Neutrophil (primary cell): Measurements from ENCODE around the gene ECM2.

ENCODE experiments used
- H3K27ac ChIP-seq: fragments of 200-600 bp; sonication (generic); 2 replicates; pipeline ENCODE4 v1.5.1; 2016; ENCODE audit warnings: mild to moderate bottlenecking, moderate library complexity
- H3K27me3 ChIP-seq: fragments of 200-600 bp; sonication (generic); 2 replicates; pipeline ENCODE4 v1.6.0; 2016; ENCODE audit warnings: mild to moderate bottlenecking
- H3K36me3 ChIP-seq: fragments of 200-600 bp; sonication (generic); 2 replicates; pipeline ENCODE4 v1.5.1; 2017
- H3K4me1 ChIP-seq, 2 experiments: fragments of 200-600 bp in 1 of 2; sonication (generic) in 1 of 2; 1 replicate in 1 of 2; 2 replicates in 1 of 2; pipeline versions ENCODE4 v1.5.1 to v1.6.1; 2013 to 2016; ENCODE audit warnings: low read depth in 1 of 2, low read length in 1 of 2, mild to moderate bottlenecking in 1 of 2, moderate library complexity in 1 of 2; ENCODE audit not compliant: control insufficient read depth in 1 of 2, insufficient read depth in 1 of 2
- H3K4me3 ChIP-seq, 2 experiments: fragments of 200-600 bp in 1 of 2; sonication (generic) in 1 of 2; 1 replicate in 1 of 2; 2 replicates in 1 of 2; pipeline ENCODE4 v1.5.1; 2013 to 2016; ENCODE audit warnings: low read depth in 1 of 2, low read length in 1 of 2, mild to moderate bottlenecking in 1 of 2, moderate library complexity in 1 of 2
- H3K9me3 ChIP-seq: fragments of 200-600 bp; sonication (generic); 2 replicates; pipeline ENCODE4 v1.5.1; 2016
- CTCF ChIP-seq: fragments of 200-600 bp; sonication (generic); IDR thresholded peaks from 2 replicates; pipeline ENCODE4 v1.5.1; 2016; ENCODE audit warnings: antibody characterized with exemption

The ECM2 gene

GRCh38 chr9:92509050-92509449, 26.7 kb downstream of the ECM2 start:
- Histone ChIP-seq H3K27ac (no peak overlapping the region), H3K9me3 (no peaks in the 10 kb centered on the region), H3K4me1 (peaks cover 8 to 9% of the 10 kb centered on the region in 2 experiments), H3K36me3 (no peaks in the 10 kb centered on the region), H3K4me3 (no peak overlapping the region), H3K27me3 (no peaks in the 10 kb centered on the region)
- no peak for TF ChIP-seq CTCF

GRCh38 chr9:92508018-92508820, 27.6 kb downstream of the ECM2 start:
- no peak overlapping the region for H3K27ac ChIP-seq
- TF ChIP-seq CTCF: no peak

GRCh38 chr9:92507496-92507895, 28.3 kb downstream of the ECM2 start:
- Histone ChIP-seq H3K27me3 (no peaks in the 10 kb centered on the region), H3K4me3 (no peak overlapping the region), H3K4me1 (peaks cover 8 to 9% of the 10 kb centered on the region in 2 experiments), H3K9me3 (no peaks in the 10 kb centered on the region), H3K36me3 (no peaks in the 10 kb centered on the region), H3K27ac (no peak overlapping the region)
- TF ChIP-seq CTCF: no peak

More at GRCh38 chr9:92508018-92508820, 27.6 kb downstream of the ECM2 start:
- Histone ChIP-seq H3K9me3 (no peaks in the 10 kb centered on the region), H3K36me3 (no peaks in the 10 kb centered on the region), H3K4me3 (no peak overlapping the region), H3K27me3 (no peaks in the 10 kb centered on the region), H3K4me1 (peaks cover 8 to 9% of the 10 kb centered on the region in 2 experiments)

- H3K4me1 ChIP-seq: peaks cover 8 to 9% of the 10 kb centered on the region in 2 experiments
- no peak overlapping the region for H3K4me3 ChIP-seq
- no peaks in the 10 kb centered on the region for H3K9me3 ChIP-seq
- no peaks in the 10 kb centered on the region for H3K27me3 ChIP-seq
- no peak for TF ChIP-seq CTCF
- H3K36me3 ChIP-seq: no peaks in the 10 kb centered on the region
- H3K27ac ChIP-seq: no peak overlapping the region
Observed at GRCh38 chr9:92507005-92507404, 28.8 kb downstream of the ECM2 start.

- H3K27me3 ChIP-seq: no peaks in the 10 kb centered on the region
- TF ChIP-seq CTCF: no peak
- H3K27ac ChIP-seq: no peak overlapping the region
- H3K9me3 ChIP-seq: no peaks in the 10 kb centered on the region
- no peak overlapping the region for H3K4me3 ChIP-seq
- H3K4me1 ChIP-seq: peaks cover 8 to 9% of the 10 kb centered on the region in 2 experiments
- H3K36me3 ChIP-seq: no peaks in the 10 kb centered on the region
Observed at GRCh38 chr9:92506184-92506857, 29.5 kb downstream of the ECM2 start.
